ENCODE results near the gene LRRIQ3. TPM values are rescaled to one million over a fixed set of nuclear protein-coding genes. Genes with fewer than 3 reads are reported as not detected.

LRRIQ3 gene
- total and polyA plus RNA-seq, 9 of the 15 experiments (the other 6 are each of a cell fraction or from before 2014, with no cell fraction given), result 0.27 to 2.8 (median 1.7) TPM

GRCh38 chr1:74197657-74198552 is at the start of gene LRRIQ3, which contains the start of gene FPGT (continued):
- TF ChIP-seq NKRF (IDR thresholded peaks at IDR 0.05; ENCODE audit: borderline replicate concordance) (no peak), ZMIZ1 (IDR thresholded peaks at IDR 0.05; ENCODE audit: low read depth in 2 of 2, low read length in 2 of 2) (peak in 1 of 2 experiments; percentile 38; a peak in 1 of 4 replicates), ZNF407 (IDR thresholded peaks at IDR 0.05; ENCODE audit: low read depth) (peak; percentile 85), NFYB (IDR thresholded peaks at IDR 0.05; ENCODE audit: extremely low read depth, insufficient read length) (no peak), EGR1 (conservative IDR thresholded peaks at IDR 0.05) (peak; percentile 99), ZNF24 (IDR thresholded peaks at IDR 0.05) (peak; percentile 90), HDAC1 (IDR thresholded peaks at IDR 0.05) (0 out of 4 replicates have a peak, but pooled peaks of 1 of the 2 experiments have one; percentile 31), ARID1B (IDR thresholded peaks at IDR 0.05) (0 out of 2 replicates have a peak, but pooled peaks have one; percentile 5), RCOR1 (IDR thresholded peaks at IDR 0.05; ENCODE audit: borderline replicate concordance in 1 of 2, low read depth in 2 of 2, low read length in 2 of 2) (peak in 1 of 2 experiments; percentile 47; a peak in 1 of 4 replicates), CXXC5 (CRISPR knock-in tag; IDR thresholded peaks at IDR 0.05) (peak; percentile 80), GTF2F1 (IDR thresholded peaks at IDR 0.05; ENCODE audit: low read depth, low read length) (0 out of 2 replicates have a peak, but pooled peaks have one; percentile 24)
